ENCODE results near the gene NBL1.
A peak's percentile ranks its signal among the peaks of the same experiment; 100 is the strongest.

NBL1 gene

GRCh38 chr1:19643602-19644394 lies at the start of gene NBL1:
Gene NBL1 (plus strand): TSS chr1:19644311. CDS start chr1:19655031, 10,720 bp downstream.
- peak; percentile 59 for DNase-seq

GRCh38 chr1:19596065-19596713 lies 47.9 kb upstream of the NBL1 start:
- DNase-seq, result no peak

GRCh38 chr1:19596714-19597495 lies 47.2 kb upstream of the NBL1 start:
- DNase-seq, result peak; percentile 95

- no peak for DNase-seq
Observed at GRCh38 chr1:19597496-19598309, 46.4 kb upstream of the NBL1 start.

GRCh38 chr1:19599810-19600209 lies 44.3 kb upstream of the NBL1 start:
- DNase-seq, result no peak

GRCh38 chr1:19602486-19602885 lies 41.6 kb upstream of the NBL1 start:
- DNase-seq, result no peak

GRCh38 chr1:19605967-19606366 lies 38.1 kb upstream of the NBL1 start:
- DNase-seq, result no peak

GRCh38 chr1:19606817-19607642 lies 37.1 kb upstream of the NBL1 start:
- no peak for DNase-seq

- DNase-seq, result no peak
Observed at GRCh38 chr1:19608232-19608631, 35.9 kb upstream of the NBL1 start.

GRCh38 chr1:19610282-19610981 lies 33.7 kb upstream of the NBL1 start:
- no peak for DNase-seq

- no peak for DNase-seq
Observed at GRCh38 chr1:19612530-19612929, 31.6 kb upstream of the NBL1 start.

GRCh38 chr1:19613171-19613703 lies 30.9 kb upstream of the NBL1 start:
- DNase-seq, result no peak

- DNase-seq, result no peak
Observed at GRCh38 chr1:19615438-19615837, 28.7 kb upstream of the NBL1 start.

- DNase-seq, result no peak
Observed at GRCh38 chr1:19616489-19616888, 27.6 kb upstream of the NBL1 start.

GRCh38 chr1:19617376-19617775 lies 26.7 kb upstream of the NBL1 start:
- DNase-seq, result no peak

GRCh38 chr1:19618428-19618827 lies 25.7 kb upstream of the NBL1 start:
- DNase-seq, result no peak

GRCh38 chr1:19619697-19620384 lies 24.3 kb upstream of the NBL1 start:
- DNase-seq, result no peak

GRCh38 chr1:19620786-19621185 lies 23.3 kb upstream of the NBL1 start:
- DNase-seq, result no peak

GRCh38 chr1:19621274-19621950 lies 22.7 kb upstream of the NBL1 start:
- DNase-seq, result no peak

- no peak for DNase-seq
Observed at GRCh38 chr1:19622204-19622603, 21.9 kb upstream of the NBL1 start.
